Gastroesophageal sphincter (tissue), 4 donors: Measurements from ENCODE around the gene YIPF2. TPM values are rescaled to one million over a fixed set of nuclear protein-coding genes. Genes with fewer than 3 reads are reported as not detected.
A peak's percentile ranks its signal among the peaks of the same experiment; 100 is the strongest.

ENCODE experiments used
- ATAC-seq: fragments of 150-250 bp; one replicate; pipeline ENCODE4 v1.9.1; 2016; ENCODE audit warnings: mild to moderate bottlenecking, moderate library complexity
- H3K27ac ChIP-seq, 4 donors: fragments of 200-600 bp; sonication (generic) in 3 of 4; 1 replicate in 3 of 4; 2 replicates in 1 of 4; pipeline ENCODE4 v1.5.1; 2016 to 2019
- H3K27me3 ChIP-seq: fragments of 200-600 bp; sonication (generic); one replicate; pipeline ENCODE4 v1.5.1; 2019
- H3K36me3 ChIP-seq, 2 donors: fragments of 200-600 bp; sonication (generic); one replicate each; pipeline ENCODE4 v1.5.1; 2019; ENCODE audit warnings: control low read depth in 1 of 2
- H3K4me1 ChIP-seq, 3 donors: fragments of 200-600 bp; sonication (generic); 1 replicate in 2 of 3; 2 replicates in 1 of 3; pipeline ENCODE4 v1.5.1; 2016 to 2019; ENCODE audit warnings: control low read depth in 2 of 3
- H3K4me3 ChIP-seq, 2 donors: fragments of 200-600 bp; sonication (generic); one replicate each; pipeline ENCODE4 v1.5.1; 2019; ENCODE audit warnings: mild to moderate bottlenecking in 1 of 2, moderate library complexity in 1 of 2
- H3K9me3 ChIP-seq, 3 donors: fragments of 200-600 bp; sonication (generic); one replicate each; pipeline ENCODE4 v1.5.1; 2017 to 2019; ENCODE audit warnings: control low read depth in 2 of 3
- CTCF ChIP-seq, 4 experiments: fragments of 200-600 bp in 2 of 4; fragments of 450-650 bp in 2 of 4; sonication (generic) in 1 of 4; IDR thresholded peaks; one replicate each; pipeline ENCODE4 v1.5.1; 2017 to 2019; ENCODE audit warnings: antibody characterized with exemption in 4 of 4, mild to moderate bottlenecking in 2 of 4, moderate library complexity in 2 of 4
- EP300 ChIP-seq: sonication (generic); formaldehyde crosslinking; IDR thresholded peaks from one replicate; pipeline ENCODE4 v1.6.1; 2017; ENCODE audit warnings: antibody characterized with exemption, mild to moderate bottlenecking
- POLR2A ChIP-seq, 2 donors: fragments of 450-650 bp; IDR thresholded peaks; one replicate each; pipeline ENCODE4 v1.6.1; 2017; ENCODE audit warnings: antibody characterized with exemption in 2 of 2, mild to moderate bottlenecking in 2 of 2, moderate library complexity in 1 of 2
- POLR2AphosphoS5 ChIP-seq: sonication (generic); formaldehyde crosslinking; IDR thresholded peaks from one replicate; pipeline ENCODE4 v1.6.1; 2017; ENCODE audit warnings: antibody characterized with exemption
- WGBS, 2 donors: methylation state at CpG; one replicate each; pipeline ENCODE4 v1.1.5; 2018; ENCODE audit warnings: low coverage in 1 of 2; 5-methylcytosine and 5-hydroxymethylcytosine counted together
- total RNA-seq, 4 donors: library from RNA; depleted of rRNA; stranded (reverse); fragments of >200 nt; gene quantifications; one replicate each; pipeline ENCODE4 v1.1.0, GENCODE V29; 2016

Gene YIPF2
- total RNA-seq, 4 donors from 2014 or later = 25.5 to 47.8 (median 28.1) TPM

GRCh38 chr19:10908380-10908960 is 20.0 kb downstream of the YIPF2 start:
- Histone ChIP-seq H3K27ac (no peak overlapping the region), H3K9me3 (no peaks in the 10 kb centered on the region), H3K36me3 (peaks cover 0 to 75% of the 10 kb centered on the region in 2 donors), H3K27me3 (no peaks in the 10 kb centered on the region), H3K4me1 (no peaks in the 10 kb centered on the region), H3K4me3 (no peak overlapping the region)
- no peak for ATAC-seq
- TF ChIP-seq POLR2A (IDR thresholded peaks at IDR 0.05) (no peak), CTCF (IDR thresholded peaks at IDR 0.05) (no peak), EP300 (no peak)
- 90 to 100% methylated on average over 2 to 6 of the region's 17 CpGs for WGBS, 2 donors

- TF ChIP-seq CTCF (IDR thresholded peaks at IDR 0.05) (no peak), POLR2A (IDR thresholded peaks at IDR 0.05) (no peak), EP300 (no peak)
- WGBS, 2 donors = 74% methylated on average over 6 of the region's 14 CpGs; no CpG with 5 or more reads in 1 of the 2 donors
- no peaks in the 10 kb centered on the region for H3K9me3 ChIP-seq
- no peaks in the 10 kb centered on the region for H3K4me1 ChIP-seq
- H3K27ac ChIP-seq = no peak overlapping the region
- H3K36me3 ChIP-seq = peaks cover 0 to 70% of the 10 kb centered on the region in 2 donors
- no peak for ATAC-seq
- no peak overlapping the region for H3K4me3 ChIP-seq
- H3K27me3 ChIP-seq = no peaks in the 10 kb centered on the region
These were observed 20.5 kb downstream of the YIPF2 start for GRCh38 chr19:10907925-10908324.

GRCh38 chr19:10899151-10899653 is 29.2 kb downstream of the YIPF2 start:
- H3K36me3 ChIP-seq = no peaks in the 10 kb centered on the region
- TF ChIP-seq POLR2AphosphoS5 = no peak
- TF ChIP-seq CTCF (IDR thresholded peaks at IDR 0.05) = no peak
- TF ChIP-seq POLR2A (IDR thresholded peaks at IDR 0.05) = no peak
- no peak for TF ChIP-seq EP300
- 83% methylated on average over 1 of the region's 10 CpGs; no CpG with 5 or more reads in 1 of the 2 donors for WGBS, 2 donors
- H3K4me3 ChIP-seq = no peak overlapping the region
- peaks cover 0 to 68% (median 16%) of the 10 kb centered on the region in 3 donors for H3K4me1 ChIP-seq
- H3K9me3 ChIP-seq = no peaks in the 10 kb centered on the region
- peak; percentile 22 for ATAC-seq
- no peaks in the 10 kb centered on the region for H3K27me3 ChIP-seq
- H3K27ac ChIP-seq = peak overlapping the region in 3 of 4 donors; percentile 29 to 63 (median 48)

- WGBS, 2 donors = 21 to 23% methylated on average over 3 of the region's 10 CpGs
- H3K27ac ChIP-seq = peak overlapping the region in 2 of 4 donors; percentile 48 to 63
- TF ChIP-seq POLR2AphosphoS5 = no peak
- TF ChIP-seq EP300 = no peak
- no peak for TF ChIP-seq POLR2A (IDR thresholded peaks at IDR 0.05)
- no peak for TF ChIP-seq CTCF (IDR thresholded peaks at IDR 0.05)
These were observed 29.8 kb downstream of the YIPF2 start for GRCh38 chr19:10898633-10899032.

More at GRCh38 chr19:10898633-10899032, 29.8 kb downstream of the YIPF2 start:
- H3K36me3 ChIP-seq = no peaks in the 10 kb centered on the region
- ATAC-seq = no peak
- H3K27me3 ChIP-seq = no peaks in the 10 kb centered on the region
- peaks cover 0 to 73% (median 16%) of the 10 kb centered on the region in 3 donors for H3K4me1 ChIP-seq
- no peaks in the 10 kb centered on the region for H3K9me3 ChIP-seq
- no peak overlapping the region for H3K4me3 ChIP-seq
